GM12892 (cell line): ENCODE measurements around the gene RBM10.
A peak's percentile ranks its signal among the peaks of the same experiment; 100 is the strongest.

Experiments used
- DNase-seq: peaks from one replicate; pipeline ENCODE4 v3.0.0; 2011; ENCODE audit not compliant: insufficient read length
- FAIRE-seq: peaks from 2 replicates; lab custom pipeline; 2011; peaks lifted over from hg19 to GRCh38; lab: Jason Lieb, UNC
- POLR2A ChIP-seq: IDR thresholded peaks from 2 replicates; pipeline ENCODE4 v1.6.1; 2011; ENCODE audit warnings: low read depth, low read length, control low read depth
- POLR2AphosphoS5 ChIP-seq: IDR thresholded peaks from 2 replicates; pipeline ENCODE4 v1.6.1; 2011; ENCODE audit warnings: low read depth, low read length, control low read depth
- TAF1 ChIP-seq: IDR thresholded peaks from 2 replicates; pipeline ENCODE4 v1.6.1; 2011; ENCODE audit warnings: low read depth, mild to moderate bottlenecking, control low read depth, low read length, borderline replicate concordance

RBM10 gene

GRCh38 chrX:47209508-47210238 is 64.7 kb downstream of the RBM10 start:
- TF ChIP-seq POLR2A = no peak
- TF ChIP-seq TAF1 = no peak
- no peak for TF ChIP-seq POLR2AphosphoS5
- no peak for DNase-seq
- FAIRE-seq = no peak

- DNase-seq (no peak), FAIRE-seq (no peak)
- TF ChIP-seq POLR2A = no peak
- TF ChIP-seq TAF1 = no peak
- no peak for TF ChIP-seq POLR2AphosphoS5
Observed at GRCh38 chrX:47210661-47211425, 65.8 kb downstream of the RBM10 start.

- DNase-seq = no peak
- no peak for FAIRE-seq
- TF ChIP-seq POLR2AphosphoS5 (no peak), POLR2A (no peak), TAF1 (no peak)
Observed at GRCh38 chrX:47212381-47213293, 67.6 kb downstream of the RBM10 start.

GRCh38 chrX:47214435-47215077 is 69.5 kb downstream of the RBM10 start:
- no peak for DNase-seq
- TF ChIP-seq POLR2A (no peak), POLR2AphosphoS5 (no peak), TAF1 (no peak)
- no peak for FAIRE-seq

- no peak for DNase-seq
- no peak for FAIRE-seq
- no peak for TF ChIP-seq TAF1
- TF ChIP-seq POLR2AphosphoS5 = no peak
- TF ChIP-seq POLR2A = no peak; the same call in 1 of the 2 replicates
Observed at GRCh38 chrX:47215291-47215900, 70.4 kb downstream of the RBM10 start.

- DNase-seq = no peak
- TF ChIP-seq POLR2AphosphoS5 (no peak), POLR2A (no peak), TAF1 (no peak)
- no peak for FAIRE-seq
Observed at GRCh38 chrX:47216393-47216925, 71.4 kb downstream of the RBM10 start.

GRCh38 chrX:47217121-47217851 is 72.3 kb downstream of the RBM10 start:
- TF ChIP-seq POLR2AphosphoS5 (no peak), TAF1 (no peak), POLR2A (no peak)
- DNase-seq (no peak), FAIRE-seq (no peak)

GRCh38 chrX:47217852-47218279 is 72.8 kb downstream of the RBM10 start:
- TF ChIP-seq POLR2A (0 out of 2 replicates have a peak, but pooled peaks have one; percentile 4), POLR2AphosphoS5 (no peak)
- DNase-seq (peak; percentile 78), FAIRE-seq (peak; percentile 95)

- TF ChIP-seq POLR2AphosphoS5 (peak; percentile 75), POLR2A (peak; percentile 82; the same call in 1 of the 2 replicates), TAF1 (peak; percentile 53; the same call in 1 of the 2 replicates)
- DNase-seq (peak; percentile 82), FAIRE-seq (no peak)
Observed at GRCh38 chrX:47218280-47218919, 73.4 kb downstream of the RBM10 start, which contains the start of gene CDK16. Gene CDK16 (plus strand): TSS chrX:47218681. CDS start chrX:47223558, 4,877 bp downstream.
